Measurements from ENCODE around the gene IQSEC1.

DNA sequence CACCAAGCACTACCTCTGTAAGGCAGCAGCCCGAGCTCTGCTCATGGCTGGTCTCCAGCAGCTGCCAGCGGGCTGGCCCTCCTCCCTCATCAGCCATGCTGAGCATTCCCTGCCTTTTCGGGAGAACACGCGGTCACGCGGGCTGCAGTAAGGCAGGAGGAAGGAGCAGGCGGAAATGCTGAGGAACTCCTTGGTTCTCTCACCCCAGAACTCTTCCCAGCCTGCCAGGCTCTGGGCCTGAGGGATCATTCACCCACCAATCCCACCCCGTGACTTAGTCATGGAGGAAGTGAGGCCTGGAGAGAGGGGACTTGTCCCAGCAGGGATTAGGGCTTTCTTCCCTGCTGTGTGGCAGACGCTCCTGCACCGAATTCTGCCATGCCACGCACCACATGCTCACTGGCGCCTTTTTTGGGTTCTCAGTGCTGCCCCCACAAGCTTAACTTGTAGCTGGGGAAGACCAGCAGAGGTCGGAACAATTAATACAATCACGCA lies 189.0 kb downstream of the IQSEC1 start:
- TF ChIP-seq, protein P1, sequence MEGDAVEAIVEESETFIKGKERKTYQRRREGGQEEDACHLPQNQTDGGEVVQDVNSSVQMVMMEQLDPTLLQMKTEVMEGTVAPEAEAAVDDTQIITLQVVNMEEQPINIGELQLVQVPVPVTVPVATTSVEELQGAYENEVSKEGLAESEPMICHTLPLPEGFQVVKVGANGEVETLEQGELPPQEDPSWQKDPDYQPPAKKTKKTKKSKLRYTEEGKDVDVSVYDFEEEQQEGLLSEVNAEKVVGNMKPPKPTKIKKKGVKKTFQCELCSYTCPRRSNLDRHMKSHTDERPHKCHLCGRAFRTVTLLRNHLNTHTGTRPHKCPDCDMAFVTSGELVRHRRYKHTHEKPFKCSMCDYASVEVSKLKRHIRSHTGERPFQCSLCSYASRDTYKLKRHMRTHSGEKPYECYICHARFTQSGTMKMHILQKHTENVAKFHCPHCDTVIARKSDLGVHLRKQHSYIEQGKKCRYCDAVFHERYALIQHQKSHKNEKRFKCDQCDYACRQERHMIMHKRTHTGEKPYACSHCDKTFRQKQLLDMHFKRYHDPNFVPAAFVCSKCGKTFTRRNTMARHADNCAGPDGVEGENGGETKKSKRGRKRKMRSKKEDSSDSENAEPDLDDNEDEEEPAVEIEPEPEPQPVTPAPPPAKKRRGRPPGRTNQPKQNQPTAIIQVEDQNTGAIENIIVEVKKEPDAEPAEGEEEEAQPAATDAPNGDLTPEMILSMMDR (IDR thresholded peaks at IDR 0.05; ENCODE audit: insufficient read depth, low read length, poor library complexity, severe bottlenecking) = no peak
- no peak for TF ChIP-seq EZH2phosphoT487 (conservative IDR thresholded peaks at IDR 0.05; ENCODE audit: low read length)
